GM12891 (cell line): Measurements from ENCODE around the gene FSTL4.

Experiments
- DNase-seq: peaks from one replicate; pipeline ENCODE4 v3.0.0; 2011; ENCODE audit warnings: low spot score; ENCODE audit not compliant: insufficient read length
- FAIRE-seq: peaks from 2 replicates; lab custom pipeline; 2011; peaks lifted over from hg19 to GRCh38; lab: Jason Lieb, UNC
- PAX5 ChIP-seq: IDR thresholded peaks from 2 replicates; pipeline ENCODE4 v1.6.1; 2011; ENCODE audit warnings: low read length, moderate library complexity, mild to moderate bottlenecking; ENCODE audit not compliant: insufficient read depth, severe bottlenecking
- POLR2A ChIP-seq: IDR thresholded peaks from 2 replicates; pipeline ENCODE4 v1.6.1; 2011; ENCODE audit warnings: low read depth, low read length, control low read depth
- POLR2AphosphoS5 ChIP-seq: IDR thresholded peaks from 2 replicates; pipeline ENCODE4 v1.6.1; 2011; ENCODE audit warnings: low read depth, low read length, control low read depth
- POU2F2 ChIP-seq: IDR thresholded peaks from 2 replicates; pipeline ENCODE4 v1.6.1; 2011; ENCODE audit warnings: low read depth, mild to moderate bottlenecking, control low read depth, low read length, moderate library complexity
- SPI1 ChIP-seq: IDR thresholded peaks from 2 replicates; pipeline ENCODE4 v1.6.1; 2011; ENCODE audit warnings: low read depth, low read length, control low read depth
- TAF1 ChIP-seq: IDR thresholded peaks from 2 replicates; pipeline ENCODE4 v1.6.1; 2011; ENCODE audit warnings: low read depth, low read length, control low read depth

Gene FSTL4

DNA sequence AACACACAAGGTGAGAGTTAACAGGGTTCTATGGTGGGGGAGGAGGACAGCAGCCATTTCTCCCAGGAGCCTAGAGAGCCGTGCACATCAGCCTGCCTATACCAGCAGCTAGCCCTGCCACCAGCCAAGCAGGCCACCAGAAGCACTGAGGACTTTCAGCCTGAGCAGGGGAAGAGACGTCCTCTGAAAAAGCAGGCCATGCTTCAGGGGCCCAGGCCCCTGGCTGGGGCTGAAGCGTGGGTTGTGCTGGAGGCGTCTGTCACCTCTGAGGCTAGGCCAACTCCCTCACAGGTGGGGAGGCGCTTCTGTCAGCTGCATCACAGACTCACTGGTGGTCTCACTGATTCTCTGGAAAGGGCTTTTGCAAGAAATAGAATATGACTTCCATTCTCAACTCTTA is 16.3 kb downstream of the FSTL4 start:
- TF ChIP-seq POLR2AphosphoS5, result no peak
- no peak for TF ChIP-seq SPI1
- no peak for TF ChIP-seq PAX5
- no peak for TF ChIP-seq TAF1
- FAIRE-seq (no peak), DNase-seq (no peak)

GRCh38 chr5:133595465-133595864 is 16.9 kb downstream of the FSTL4 start:
- DNase-seq (no peak), FAIRE-seq (no peak)
- TF ChIP-seq PAX5, result no peak
- TF ChIP-seq SPI1, result no peak
- no peak for TF ChIP-seq POLR2A
- TF ChIP-seq POU2F2, result no peak
- no peak for TF ChIP-seq POLR2AphosphoS5
- TF ChIP-seq TAF1, result no peak

DNA sequence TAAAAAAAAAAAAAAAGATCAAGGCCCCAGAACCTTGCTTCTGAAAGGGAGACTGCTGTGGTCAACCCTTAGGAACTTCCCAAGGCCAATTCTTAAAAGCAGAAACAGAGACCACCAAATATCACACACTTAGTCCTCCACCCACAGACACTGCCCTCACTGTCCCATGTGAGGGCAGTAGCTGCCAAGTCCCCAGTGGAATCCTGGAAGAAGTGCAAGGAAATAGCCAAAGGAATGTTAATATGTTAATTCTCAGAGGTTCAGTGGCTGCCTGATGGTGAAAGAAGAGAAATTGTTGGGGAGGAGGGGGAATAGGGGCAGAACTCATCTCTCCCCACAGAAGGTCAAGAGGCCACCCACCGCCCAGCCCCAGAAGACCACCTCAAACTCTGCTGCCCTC is 23.1 kb downstream of the FSTL4 start:
- TF ChIP-seq POLR2AphosphoS5, result no peak
- TF ChIP-seq POLR2A, result no peak
- no peak for TF ChIP-seq SPI1
- TF ChIP-seq PAX5, result no peak
- no peak for TF ChIP-seq TAF1
- no peak for TF ChIP-seq POU2F2
- DNase-seq (no peak), FAIRE-seq (no peak)

DNA sequence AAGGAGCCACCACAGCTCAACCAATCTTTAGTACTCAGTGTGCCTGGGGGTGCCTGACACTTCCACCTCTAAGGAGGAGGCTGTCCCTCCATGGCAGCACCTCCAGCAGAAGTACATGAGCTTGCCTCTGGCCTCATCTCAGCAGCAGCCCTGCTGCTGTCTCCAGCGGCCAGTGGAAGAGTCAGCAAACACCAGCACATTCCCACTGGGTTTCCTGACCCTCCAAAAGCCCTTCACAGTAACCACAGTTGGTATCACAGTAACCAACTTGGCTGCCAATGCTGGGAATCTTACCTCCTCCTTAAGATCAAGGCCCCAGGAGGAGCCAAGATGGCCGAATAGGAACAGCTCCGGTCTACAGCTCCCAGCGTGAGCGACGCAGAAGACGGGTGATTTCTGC is 29.4 kb downstream of the FSTL4 start:
- DNase-seq (no peak), FAIRE-seq (no peak)
- TF ChIP-seq POLR2A (no peak), TAF1 (no peak)

DNA sequence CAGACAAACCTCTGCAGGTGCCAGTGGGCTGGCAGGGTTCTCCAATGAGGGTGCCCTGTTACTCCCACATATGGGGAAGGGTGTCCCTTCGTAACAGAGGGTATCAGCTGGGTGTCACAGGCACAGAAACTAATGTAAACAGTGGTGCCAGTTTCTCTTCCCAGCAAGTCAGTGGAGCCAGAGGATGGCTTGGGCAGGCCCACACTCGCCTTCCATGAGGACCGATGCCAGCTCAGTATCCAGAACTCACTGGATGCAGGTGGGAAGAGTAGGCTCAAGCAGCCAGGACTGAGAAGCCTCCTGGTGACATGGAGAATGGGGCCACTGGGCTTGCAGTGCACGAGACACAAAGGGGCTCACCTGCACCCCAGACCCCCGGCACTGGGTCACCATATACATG is 30.4 kb downstream of the FSTL4 start:
- FAIRE-seq (no peak), DNase-seq (no peak)
- no peak for TF ChIP-seq TAF1
- no peak for TF ChIP-seq POLR2A
- no peak for TF ChIP-seq SPI1
- TF ChIP-seq POLR2AphosphoS5, result no peak
- TF ChIP-seq POU2F2, result no peak
- TF ChIP-seq PAX5, result no peak

DNA sequence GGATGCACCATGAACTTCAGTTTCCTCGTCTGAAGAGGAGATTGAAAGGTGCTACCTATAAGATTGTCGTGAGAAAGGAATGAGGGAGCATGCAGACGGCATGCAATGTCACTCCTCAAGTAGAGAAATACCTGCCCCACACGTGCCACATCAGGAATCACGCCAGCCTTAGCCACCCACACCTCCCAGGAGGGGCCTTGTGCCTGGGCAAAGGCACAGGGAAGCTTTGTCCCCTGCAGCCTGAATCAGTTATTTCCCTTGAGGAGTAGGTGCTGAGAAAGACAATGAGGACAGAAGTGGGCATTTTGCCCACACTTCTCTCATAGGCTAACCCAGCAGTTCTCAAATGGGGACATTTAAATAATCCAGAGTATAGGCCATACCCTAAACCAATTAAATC is 31.0 kb downstream of the FSTL4 start:
- DNase-seq, result no peak
- no peak for FAIRE-seq
- TF ChIP-seq POLR2AphosphoS5 (no peak), POLR2A (no peak), PAX5 (no peak), POU2F2 (no peak), SPI1 (no peak), TAF1 (no peak)

DNA sequence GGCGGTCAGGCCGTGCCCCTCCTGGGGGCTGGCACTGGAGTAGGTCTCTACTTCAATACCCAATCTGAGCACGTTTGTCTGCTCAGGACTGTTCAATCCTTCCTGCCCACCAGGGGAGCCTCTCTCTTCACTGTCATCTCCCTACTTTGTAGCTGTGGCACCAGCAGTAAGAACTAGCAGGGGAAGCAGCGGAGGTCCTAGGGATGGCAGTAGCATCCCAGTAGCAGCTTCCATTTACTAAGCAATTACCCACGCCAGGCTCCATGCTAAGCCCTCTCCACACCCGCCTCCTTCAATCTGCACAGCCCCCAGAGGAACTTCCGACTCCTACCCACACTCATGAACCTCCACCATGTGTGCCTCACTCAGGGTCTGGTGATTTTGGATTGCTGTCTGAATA is 31.7 kb downstream of the FSTL4 start:
- TF ChIP-seq TAF1 (no peak), SPI1 (no peak), POU2F2 (no peak), POLR2AphosphoS5 (no peak), PAX5 (no peak), POLR2A (no peak)
- FAIRE-seq (no peak), DNase-seq (no peak)

GRCh38 chr5:133579766-133580165 is 32.6 kb downstream of the FSTL4 start:
- no peak for DNase-seq
- FAIRE-seq, result no peak
- TF ChIP-seq TAF1 (no peak), POU2F2 (no peak)

DNA sequence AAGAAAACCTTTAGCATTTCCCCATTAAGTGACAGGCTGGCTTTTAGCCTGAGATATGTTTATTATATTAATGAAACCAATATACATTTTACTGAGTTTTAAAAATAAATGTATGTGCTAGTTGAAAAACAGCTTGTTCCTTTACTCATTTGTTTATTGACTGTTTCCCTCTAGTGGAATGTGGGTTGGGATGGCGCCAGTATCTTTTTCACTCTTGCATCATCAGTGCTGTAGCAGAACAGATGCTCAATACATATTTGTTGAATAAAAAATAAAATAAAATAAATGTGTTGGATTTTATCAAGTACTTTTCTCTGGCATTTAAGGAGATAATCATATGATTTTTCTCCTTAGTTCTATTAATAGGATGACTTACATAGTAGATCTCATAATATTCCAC is 43.0 kb downstream of the FSTL4 start:
- no peak for FAIRE-seq
- DNase-seq, result no peak
- TF ChIP-seq SPI1, result no peak
- TF ChIP-seq POU2F2, result no peak
- TF ChIP-seq POLR2AphosphoS5, result no peak
- no peak for TF ChIP-seq PAX5
- no peak for TF ChIP-seq POLR2A
- TF ChIP-seq TAF1, result no peak

- FAIRE-seq (no peak), DNase-seq (no peak)
- TF ChIP-seq SPI1 (no peak), POLR2AphosphoS5 (no peak), PAX5 (no peak), POLR2A (no peak), POU2F2 (no peak), TAF1 (no peak)
Measured at GRCh38 chr5:133565993-133566392, 46.3 kb downstream of the FSTL4 start.

GRCh38 chr5:133564921-133565565 is 47.3 kb downstream of the FSTL4 start:
- no peak for TF ChIP-seq PAX5
- peak; percentile 34 for TF ChIP-seq SPI1
- no peak for TF ChIP-seq POLR2AphosphoS5
- DNase-seq, result peak; percentile 13
- FAIRE-seq, result no peak
